ENCODE results near the gene RTCA.
"Not testable (repeated sequence)": the region's sequence is repeated elsewhere in the genome, so short reads cannot be mapped to it uniquely, and the experiment has no call there.

The RTCA gene

DNA sequence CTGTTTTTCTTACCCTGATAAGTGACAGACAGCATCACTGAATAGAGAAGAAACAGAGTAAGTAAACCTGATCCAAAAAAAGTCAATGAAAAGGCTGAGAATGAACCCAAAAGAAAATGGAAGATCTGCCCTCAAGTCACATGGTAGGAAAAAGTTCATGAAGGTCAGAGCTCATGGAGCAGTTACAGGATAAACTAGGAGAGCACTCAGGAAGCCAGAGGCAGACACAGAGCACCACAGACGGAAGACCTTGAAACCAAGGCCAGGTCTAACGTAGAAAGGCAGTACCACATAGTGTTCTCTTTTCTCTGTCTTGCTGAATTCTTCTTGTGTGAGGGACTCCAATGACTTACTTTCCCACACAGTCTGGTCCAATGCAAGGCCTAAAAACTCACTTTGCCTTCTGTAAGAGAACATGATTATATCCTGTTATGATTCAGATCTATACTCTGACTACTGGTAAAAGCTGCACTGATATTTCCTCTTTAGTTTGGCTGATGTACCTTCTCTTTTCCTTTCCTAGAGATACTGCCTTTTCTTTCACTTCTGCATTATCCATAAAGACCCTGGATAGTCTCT lies 40.8 kb downstream of the RTCA start:
- DNase-seq = no peak

DNA sequence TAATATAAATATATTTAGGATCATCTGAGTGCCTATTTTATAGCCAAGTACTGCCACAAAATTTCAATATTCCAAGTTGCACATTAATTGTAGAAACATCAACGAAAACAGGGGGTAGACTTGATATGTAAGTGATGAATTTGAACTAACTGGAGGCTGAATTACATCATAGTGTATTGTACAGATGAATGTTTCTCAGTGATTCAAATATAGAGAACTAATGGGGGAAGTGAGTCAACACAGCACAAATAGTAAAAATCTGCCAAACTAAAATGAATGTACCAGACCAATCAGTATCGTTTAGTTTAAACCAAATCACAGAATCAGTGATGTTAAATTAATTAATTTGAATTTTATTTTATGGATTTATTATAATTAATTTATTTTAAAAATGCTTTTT lies 42.8 kb downstream of the RTCA start:
- no peak for DNase-seq

- DNase-seq = no peak
These were observed 43.8 kb downstream of the RTCA start for GRCh38 chr1:100309863-100310262.

DNA sequence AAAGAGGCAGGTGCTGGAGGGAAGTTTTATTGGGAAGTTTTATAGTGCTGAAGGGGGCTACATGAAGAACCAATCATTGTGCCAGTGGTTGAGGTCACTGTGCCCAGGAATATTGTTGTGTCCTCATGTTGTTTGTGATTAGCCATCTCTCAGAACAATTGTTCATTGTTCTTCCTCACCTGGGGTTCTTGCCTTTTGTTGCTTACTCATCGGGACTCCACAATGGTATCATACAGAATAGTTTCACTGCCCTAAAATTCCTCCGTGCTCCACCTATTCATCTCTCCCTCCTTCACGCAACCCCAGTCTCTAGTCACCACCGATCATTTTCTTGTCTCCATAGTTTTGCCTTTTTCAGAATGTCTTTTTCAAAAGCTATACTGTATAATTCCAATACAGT lies 47.4 kb downstream of the RTCA start:
- DNase-seq = no peak

DNA sequence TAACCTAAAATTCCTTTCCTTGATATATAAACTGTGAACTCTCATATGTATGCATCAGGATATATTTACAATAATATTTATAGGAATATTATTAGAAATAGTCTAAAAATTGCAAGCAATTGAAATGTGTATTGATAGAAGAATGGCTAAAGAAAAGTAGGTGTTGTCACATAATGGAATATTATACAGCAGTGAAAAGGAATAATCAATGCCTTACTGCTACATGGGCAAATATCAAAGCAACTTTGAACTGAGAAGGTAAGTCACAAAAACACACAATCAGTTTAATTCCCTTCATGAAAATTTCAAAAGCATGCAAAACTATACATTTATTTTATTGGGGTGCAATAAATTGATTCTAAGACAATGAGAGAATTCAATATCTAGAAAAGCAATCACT lies 50.6 kb downstream of the RTCA start:
- no peak for DNase-seq

DNA sequence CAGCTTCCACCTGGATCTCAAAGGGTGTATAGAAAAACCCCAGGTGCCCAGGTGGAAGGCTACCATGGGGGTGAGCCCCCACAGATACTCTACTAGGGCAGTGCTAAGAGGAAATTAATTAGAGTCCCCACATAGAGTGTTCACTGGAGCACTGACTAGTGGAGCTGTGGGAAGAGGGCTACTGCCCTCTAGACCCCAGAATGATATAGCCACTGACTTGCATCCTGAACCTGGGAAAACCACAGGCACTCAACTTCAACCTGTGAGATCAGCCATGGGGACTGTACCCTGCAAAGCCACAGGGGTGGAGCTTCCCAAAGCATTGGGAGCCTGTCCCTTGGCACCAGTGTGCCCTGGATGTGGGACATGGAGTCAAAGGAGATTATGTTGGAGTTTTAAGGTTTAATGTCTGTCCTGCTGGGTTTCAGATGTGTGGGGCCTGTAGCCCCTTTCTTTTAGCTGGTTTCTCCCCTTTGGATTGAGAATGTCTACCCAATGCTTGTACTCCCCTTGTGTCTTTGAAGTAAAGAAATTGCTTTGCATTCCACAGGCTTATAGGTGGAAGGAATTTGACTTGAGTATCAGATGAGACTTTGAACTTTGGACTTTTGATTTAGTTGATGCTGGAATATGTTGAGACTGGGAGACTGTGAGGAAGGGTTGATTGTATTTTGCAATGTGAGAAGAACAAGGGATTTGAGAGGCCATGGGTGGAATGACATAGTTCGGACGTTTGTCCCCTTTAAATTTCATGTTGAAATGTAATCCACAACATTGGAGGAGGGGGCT lies 54.5 kb downstream of the RTCA start:
- DNase-seq = no peak

DNA sequence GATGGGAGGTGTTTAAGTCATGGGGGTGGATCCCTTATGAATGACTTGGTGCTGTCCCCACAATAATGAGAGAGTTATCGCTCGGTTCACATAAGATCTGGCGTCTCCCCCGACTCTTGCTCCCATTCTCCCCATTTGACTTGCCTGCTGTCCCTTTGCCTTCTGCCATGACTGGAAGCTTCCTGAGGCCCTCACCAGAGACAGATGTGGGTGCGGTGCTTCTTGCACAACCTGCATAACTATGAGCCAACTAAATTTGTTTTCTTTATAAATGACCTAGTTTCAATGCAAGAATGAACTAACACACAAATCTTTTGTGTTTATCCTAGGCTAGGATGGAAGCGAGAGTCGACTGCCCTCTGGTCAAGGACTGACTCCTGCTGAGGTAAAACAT lies 55.1 kb downstream of the RTCA start:
- DNase-seq = no peak

GRCh38 chr1:100321506-100321905 lies 55.5 kb downstream of the RTCA start:
- DNase-seq = no peak

- no peak for DNase-seq
These were observed 56.6 kb downstream of the RTCA start for GRCh38 chr1:100322436-100323211.

DNA sequence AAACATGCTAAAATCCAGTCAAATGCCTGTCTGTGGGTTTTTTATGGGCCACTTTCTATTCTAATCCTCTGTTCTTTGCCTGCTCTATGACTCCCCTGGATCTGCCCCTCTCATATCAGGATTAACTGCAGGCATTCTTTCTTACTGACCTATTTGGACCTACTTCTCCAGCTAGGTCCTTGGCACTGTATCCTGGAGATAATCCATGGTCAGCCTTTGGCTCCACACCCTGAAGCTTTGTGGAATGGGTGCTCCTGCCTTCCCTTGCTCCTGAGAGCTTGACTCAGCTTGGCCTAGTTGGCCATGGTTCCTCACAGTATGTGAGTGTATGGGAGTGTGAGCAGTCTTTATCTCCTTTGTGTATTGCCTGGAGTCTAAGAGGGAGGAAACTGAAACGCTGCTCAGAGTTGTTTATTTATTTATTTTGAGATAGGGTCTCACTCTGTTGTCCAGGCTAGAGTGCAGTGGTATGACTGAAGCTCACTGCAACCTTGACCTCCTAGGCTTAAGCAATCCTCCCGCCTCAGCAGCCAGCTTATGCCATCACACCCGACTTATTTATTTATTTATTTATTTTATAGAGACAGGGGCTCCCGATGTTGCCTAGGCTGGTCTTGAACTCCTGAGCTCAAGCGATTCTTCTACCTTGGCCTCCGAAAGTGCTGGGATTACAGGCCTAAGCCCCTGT lies 57.5 kb downstream of the RTCA start:
- DNase-seq = peak in 2 of 58 donors; percentile 1 to 4

GRCh38 chr1:100325415-100326324 lies 59.7 kb downstream of the RTCA start:
- no peak for DNase-seq

DNA sequence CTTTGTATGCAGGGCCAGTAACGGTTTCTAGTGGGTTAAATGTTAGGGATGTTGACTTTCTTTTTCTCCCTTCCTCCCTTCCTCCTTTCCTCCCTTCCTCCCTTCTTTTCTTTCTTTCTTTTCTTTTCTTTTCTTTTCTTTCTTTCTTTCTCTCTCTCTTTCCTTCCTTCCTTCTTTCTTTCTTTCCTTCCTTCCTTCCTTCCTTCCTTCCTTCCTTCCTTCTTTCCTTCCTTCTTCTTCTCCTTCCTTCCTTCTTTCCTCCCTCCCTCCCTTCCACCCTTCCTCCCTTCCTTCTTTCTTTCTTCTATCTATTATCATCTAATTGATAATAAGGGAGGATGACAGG lies 60.3 kb downstream of the RTCA start:
- DNase-seq = not testable (repeated sequence)

DNA sequence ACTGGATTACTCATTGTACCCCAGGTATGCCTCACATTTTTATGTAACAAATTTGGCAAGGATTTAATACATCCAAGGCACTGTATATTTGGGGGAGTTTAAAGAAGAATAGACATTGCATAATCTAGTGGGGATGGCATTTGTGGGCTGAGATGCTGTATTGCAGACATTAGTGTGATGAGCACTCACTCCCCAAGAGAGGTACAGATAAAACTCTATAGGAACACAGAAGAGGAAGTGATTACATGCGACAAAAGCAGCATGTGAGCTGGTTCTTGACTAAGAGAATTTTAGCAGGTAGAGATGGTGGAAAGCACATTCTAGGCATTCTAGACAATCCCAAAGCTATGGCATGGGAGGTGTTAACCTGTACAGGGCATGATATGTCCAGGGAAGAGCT lies 62.1 kb downstream of the RTCA start:
- DNase-seq = no peak

- DNase-seq = not testable (repeated sequence)
These were observed 65.1 kb downstream of the RTCA start for GRCh38 chr1:100331146-100331545.

GRCh38 chr1:100332331-100332730 lies 66.3 kb downstream of the RTCA start:
- DNase-seq = no peak

- no peak for DNase-seq
These were observed 69.4 kb downstream of the RTCA start for GRCh38 chr1:100335436-100335835.

GRCh38 chr1:100337878-100338277 lies 71.9 kb downstream of the RTCA start:
- DNase-seq = not testable (repeated sequence)

DNA sequence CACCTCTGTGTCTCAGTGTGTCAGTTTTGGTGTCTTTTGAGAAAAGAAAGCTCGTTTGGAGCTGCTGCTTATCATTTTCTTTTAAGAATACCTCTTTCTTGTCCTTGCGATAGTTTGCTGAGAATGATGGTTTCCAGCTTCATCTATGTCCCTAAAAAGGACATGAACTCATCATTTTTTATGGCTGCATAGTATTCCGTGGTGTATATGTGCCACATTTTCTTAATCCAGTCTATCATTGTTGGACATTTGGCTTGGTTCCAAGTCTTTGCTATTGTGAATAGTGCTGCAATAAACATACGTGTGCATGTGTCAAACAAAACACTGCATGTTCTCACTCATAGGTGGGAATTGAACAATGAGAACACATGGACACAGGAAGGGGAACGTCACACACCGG lies 73.7 kb downstream of the RTCA start:
- not testable (repeated sequence) for DNase-seq

- no peak for DNase-seq
These were observed 74.5 kb downstream of the RTCA start for GRCh38 chr1:100340494-100340893.

GRCh38 chr1:100342348-100342747 lies 76.3 kb downstream of the RTCA start:
- DNase-seq = no peak

Measured in anterior cingulate cortex (tissue), 58 donors.